Smooth muscle cell (in vitro differentiated cells): ENCODE measurements around the gene LUM. TPM values are rescaled to one million over a fixed set of nuclear protein-coding genes. Genes with fewer than 3 reads are reported as not detected.
A peak's percentile ranks its signal among the peaks of the same experiment; 100 is the strongest.

ENCODE experiments used
- DNase-seq: peaks from one replicate; lab custom pipeline; 2025; ENCODE audit not compliant: unreplicated experiment; lab: John Stamatoyannopoulos, UW
- H2AFZ ChIP-seq: fragments of 200-600 bp; sonication (generic); 2 replicates; pipeline ENCODE4 v1.6.0; 2016; ENCODE audit warnings: antibody characterized with exemption, low read depth, mild to moderate bottlenecking
- H3F3A ChIP-seq: fragments of 200-600 bp; sonication (generic); 2 replicates; pipeline ENCODE4 v1.6.0; 2017; ENCODE audit warnings: antibody characterized with exemption, low read depth
- H3K27ac ChIP-seq: fragments of 200-600 bp; sonication (generic); 2 replicates; pipeline ENCODE4 v1.5.1; 2016; ENCODE audit warnings: low read depth, mild to moderate bottlenecking
- H3K27me3 ChIP-seq: fragments of 200-600 bp; sonication (generic); 2 replicates; pipeline ENCODE4 v1.6.1; 2016; ENCODE audit warnings: low read depth, mild to moderate bottlenecking
- H3K36me3 ChIP-seq: fragments of 200-600 bp; sonication (generic); 2 replicates; pipeline ENCODE4 v1.5.1; 2016; ENCODE audit warnings: low read depth
- H3K4me1 ChIP-seq: fragments of 200-600 bp; sonication (generic); 2 replicates; pipeline ENCODE4 v1.5.1; 2016; ENCODE audit warnings: low read depth
- H3K4me2 ChIP-seq: fragments of 200-600 bp; sonication (generic); 2 replicates; pipeline ENCODE4 v1.6.0; 2016; ENCODE audit warnings: mild to moderate bottlenecking
- H3K4me3 ChIP-seq: fragments of 200-600 bp; sonication (generic); 2 replicates; pipeline ENCODE4 v1.5.1; 2016; ENCODE audit warnings: mild to moderate bottlenecking
- H3K79me2 ChIP-seq: fragments of 200-600 bp; sonication (generic); 2 replicates; pipeline ENCODE4 v1.6.0; 2016; ENCODE audit warnings: low read depth, mild to moderate bottlenecking
- H3K9ac ChIP-seq: fragments of 200-600 bp; sonication (generic); 2 replicates; pipeline ENCODE4 v1.6.0; 2016; ENCODE audit warnings: low read depth
- H3K9me3 ChIP-seq: fragments of 200-600 bp; sonication (generic); replicated peaks from 2 replicates; pipeline ENCODE4 v1.5.1; 2016; ENCODE audit warnings: low read depth
- H4K20me1 ChIP-seq: fragments of 200-600 bp; sonication (generic); 2 replicates; pipeline ENCODE4 v1.6.0; 2016; ENCODE audit warnings: low read depth
- CTCF ChIP-seq: fragments of 200-600 bp; sonication (generic); IDR thresholded peaks from 2 replicates; pipeline ENCODE4 v1.5.1; 2017; ENCODE audit warnings: borderline replicate concordance, mild to moderate bottlenecking, antibody characterized with exemption; ENCODE audit not compliant: insufficient read depth, poor library complexity, severe bottlenecking
- WGBS: methylation state at CpG from one replicate; pipeline ENCODE4 v1.1.7; 2016; ENCODE audit warnings: low lambda C conversion rate; 5-methylcytosine and 5-hydroxymethylcytosine counted together
- polyA plus RNA-seq: library from polyadenylated mRNA; unstranded; fragments of >200 nt; fragmentation: Nextera tagmentation; extraction: Ambion mirVana; gene quantifications from 2 replicates; pipeline ENCODE4 v1.2.1, GENCODE V29; 2016
- total RNA-seq: library from RNA; depleted of rRNA; stranded (reverse); fragments of >200 nt; gene quantifications from 2 replicates; pipeline ENCODE4 v1.2.3, GENCODE V29; 2014

Gene LUM
- total and polyA plus RNA-seq, 2 experiments from 2014 or later = 5,541 to 7,849 TPM

GRCh38 chr12:91104812-91105466 is 6.4 kb downstream of the LUM start:
- no peak for TF ChIP-seq CTCF
- no peak for DNase-seq
- peaks cover 8% of the 10 kb centered on the region for H3K36me3 ChIP-seq
- H3K4me2 ChIP-seq = peak overlapping the region; percentile 89
- WGBS = 47% methylated on average over 1 of the region's 1 CpG
- peak overlapping the region; percentile 24 for H3K9ac ChIP-seq
- H4K20me1 ChIP-seq = no peaks in the 10 kb centered on the region
- peak overlapping the region; percentile 98 for H3K27ac ChIP-seq
- H3K4me1 ChIP-seq = peaks cover 43% of the 10 kb centered on the region
- no peaks in the 10 kb centered on the region for H3K9me3 ChIP-seq
- H3K4me3 ChIP-seq = peak overlapping the region; percentile 80
- H3K27me3 ChIP-seq = no peaks in the 10 kb centered on the region
- peaks cover 66% of the 10 kb centered on the region for H3F3A ChIP-seq
- no peak overlapping the region for H2AFZ ChIP-seq
- peaks cover 73% of the 10 kb centered on the region for H3K79me2 ChIP-seq

- peak overlapping the region; percentile 89 for H3K4me2 ChIP-seq
- H3K9me3 ChIP-seq = no peaks in the 10 kb centered on the region
- no peak overlapping the region for H2AFZ ChIP-seq
- H4K20me1 ChIP-seq = no peaks in the 10 kb centered on the region
- H3K36me3 ChIP-seq = peaks cover 8% of the 10 kb centered on the region
- no peaks in the 10 kb centered on the region for H3K27me3 ChIP-seq
- no peak overlapping the region for H3K9ac ChIP-seq
- peaks cover 52% of the 10 kb centered on the region for H3K4me1 ChIP-seq
- DNase-seq = no peak
- 66% methylated on average over 1 of the region's 1 CpG for WGBS
- no peak for TF ChIP-seq CTCF
- peak overlapping the region; percentile 98 for H3K27ac ChIP-seq
- peaks cover 62% of the 10 kb centered on the region for H3F3A ChIP-seq
- H3K4me3 ChIP-seq = peak overlapping the region; percentile 80
- H3K79me2 ChIP-seq = peaks cover 60% of the 10 kb centered on the region
These were observed 7.7 kb downstream of the LUM start for GRCh38 chr12:91103624-91104023.

- Histone ChIP-seq H3K79me2 (peaks cover 54% of the 10 kb centered on the region), H2AFZ (no peak overlapping the region), H3K27ac (peak overlapping the region; percentile 98), H3K4me1 (peaks cover 57% of the 10 kb centered on the region), H3K36me3 (peaks cover 8% of the 10 kb centered on the region), H4K20me1 (no peaks in the 10 kb centered on the region), H3K27me3 (no peaks in the 10 kb centered on the region), H3K9ac (no peak overlapping the region), H3K9me3 (no peaks in the 10 kb centered on the region), H3K4me2 (peak overlapping the region; percentile 89), H3F3A (peaks cover 62% of the 10 kb centered on the region), H3K4me3 (peak overlapping the region; percentile 80)
- TF ChIP-seq CTCF = no peak
- no peak for DNase-seq
These were observed 8.2 kb downstream of the LUM start for GRCh38 chr12:91103101-91103500.

GRCh38 chr12:91100906-91101305 is 10.4 kb downstream of the LUM start:
- no peak for DNase-seq
- Histone ChIP-seq H2AFZ (no peak overlapping the region), H3K79me2 (peaks cover 34% of the 10 kb centered on the region), H3K9ac (peak overlapping the region; percentile 56), H3K27ac (peak overlapping the region; percentile 98), H3K4me1 (peaks cover 58% of the 10 kb centered on the region), H4K20me1 (no peaks in the 10 kb centered on the region), H3K4me2 (peak overlapping the region; percentile 89), H3K36me3 (peaks cover 8% of the 10 kb centered on the region), H3K4me3 (peak overlapping the region; percentile 4), H3K9me3 (no peaks in the 10 kb centered on the region), H3K27me3 (no peaks in the 10 kb centered on the region), H3F3A (peaks cover 58% of the 10 kb centered on the region)
- WGBS = 7% methylated on average over 2 of the region's 2 CpGs
- TF ChIP-seq CTCF = no peak
